Endometrial microvascular endothelial cells (primary cell): ENCODE results near the gene SGSM2. TPM values are rescaled to one million over a fixed set of nuclear protein-coding genes. Genes with fewer than 3 reads are reported as not detected.

Experiments
- in situ Hi-C: cut with HindIII; loops from 2 replicates; pipeline ENCODE4 v1.10.0; 2017; ENCODE audit warnings: low sequenced_read_pairs, low pct_unique_long_range_greater_than_20kb; ENCODE audit errors: inconsistent ontology term
- total RNA-seq: library from RNA; depleted of rRNA; stranded (reverse); fragments of >200 nt; gene quantifications from one replicate; pipeline ENCODE4 v1.2.3, GENCODE V29; 2015; ENCODE audit errors: inconsistent ontology term

Gene SGSM2
- total RNA-seq, 1 donor from 2014 or later, result 34.8 TPM

DNA sequence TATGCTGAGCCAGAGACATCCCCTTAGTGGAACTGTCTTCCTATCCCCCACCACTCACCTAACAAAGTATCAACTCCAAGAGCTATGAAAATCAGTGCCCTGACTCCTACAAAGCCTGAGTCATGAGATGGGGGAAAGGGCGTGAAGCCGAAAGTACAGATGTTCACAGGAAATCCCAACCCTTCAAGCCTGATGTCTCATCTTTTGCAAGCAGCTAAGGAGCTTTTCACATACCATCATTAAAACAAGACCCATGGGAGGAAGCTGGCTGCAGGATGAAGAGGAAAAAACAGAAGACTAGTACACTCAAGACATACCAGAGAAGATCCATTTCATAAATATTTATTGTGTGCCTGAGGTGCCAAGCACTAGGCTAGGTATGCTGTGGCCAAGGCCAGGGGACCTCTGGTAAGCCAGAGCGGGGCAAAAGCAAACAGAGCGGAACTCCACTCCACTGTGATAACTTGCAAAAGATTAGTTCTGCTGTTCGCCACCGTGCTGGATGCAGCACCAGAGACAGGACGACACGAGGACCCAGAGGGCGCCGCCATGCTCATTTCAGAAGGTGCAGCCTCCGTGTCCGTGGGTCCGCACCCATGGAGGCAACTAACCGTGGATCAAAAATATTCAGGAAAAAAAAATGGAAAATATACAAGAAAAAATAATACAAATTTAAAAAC, 68.1 kb downstream of the SGSM2 start:
- in situ Hi-C loops, result no loop called here

DNA sequence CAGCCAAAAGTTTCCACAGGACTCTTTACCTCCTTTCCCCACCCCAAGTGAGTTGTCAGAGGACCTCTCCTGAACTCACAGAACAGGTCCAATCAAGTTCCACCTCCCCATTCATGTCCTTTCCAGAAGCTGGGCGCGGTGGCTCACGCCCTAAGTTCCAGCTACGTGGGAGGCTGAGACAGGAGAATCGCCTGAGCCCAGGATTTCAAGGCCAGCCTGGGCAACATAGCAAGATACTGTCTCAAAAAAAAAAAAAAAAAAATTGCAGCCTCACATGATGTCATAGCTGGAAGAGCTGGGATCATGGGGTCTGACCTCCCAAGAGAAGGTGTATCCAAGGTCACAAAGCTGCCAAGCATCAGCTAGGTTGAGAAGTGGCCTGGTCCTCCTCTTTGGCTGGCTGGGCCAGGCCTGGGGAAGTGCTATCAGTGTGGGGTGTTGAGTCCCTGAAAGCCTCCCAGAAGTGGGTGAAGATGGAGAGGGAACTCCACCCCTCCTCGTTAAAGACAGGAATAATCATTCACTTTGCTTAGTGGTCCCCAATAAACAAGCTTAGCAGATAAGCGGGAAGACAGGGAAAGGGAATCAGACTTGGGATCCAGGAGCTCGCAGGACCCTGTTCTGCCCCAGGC, 69.1 kb downstream of the SGSM2 start:
- in situ Hi-C loops, result no loop called here

DNA sequence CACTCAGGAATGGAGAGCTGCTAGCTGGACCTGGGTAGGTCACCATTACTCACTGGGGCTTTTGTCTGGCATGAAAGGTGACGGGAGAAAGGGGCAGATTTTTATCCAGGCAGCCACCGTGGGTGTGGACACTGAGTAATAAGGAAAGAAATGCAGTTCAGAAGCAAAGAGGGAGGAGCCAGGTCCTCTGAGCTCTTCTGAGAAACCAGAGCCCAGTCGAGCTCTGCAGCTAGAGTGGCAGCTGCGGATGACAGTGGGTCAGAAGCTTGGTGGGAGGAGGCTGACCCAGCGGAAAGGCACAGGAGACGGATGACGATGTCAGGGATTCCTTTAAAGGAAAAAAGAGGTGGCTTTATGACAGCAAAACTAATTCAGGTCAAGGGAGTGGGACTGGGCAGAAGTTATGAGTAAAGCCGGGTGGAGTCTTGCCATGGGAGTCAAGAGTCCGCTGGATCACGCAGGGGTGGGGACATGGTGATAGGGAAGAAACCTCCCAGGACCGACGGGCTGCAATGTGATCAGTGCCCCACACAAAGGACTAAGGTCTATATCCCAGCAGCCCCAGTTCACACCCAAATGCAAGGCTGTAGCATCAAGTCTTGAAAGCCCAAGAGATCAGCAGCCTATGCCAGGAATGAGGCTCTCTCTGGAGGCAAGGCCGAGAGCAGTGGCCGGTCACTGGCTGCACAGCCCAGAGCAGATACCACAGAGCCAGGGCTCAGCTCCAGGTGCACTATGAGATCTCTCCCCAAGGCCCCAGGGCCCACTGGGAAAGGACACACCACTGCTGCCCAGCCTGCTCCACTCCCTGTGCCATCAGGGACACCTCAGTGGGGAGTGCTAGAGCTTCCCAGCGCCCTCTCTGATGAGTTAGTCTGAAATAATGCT, 69.8 kb downstream of the SGSM2 start:
- in situ Hi-C loops, result no loop called here

DNA sequence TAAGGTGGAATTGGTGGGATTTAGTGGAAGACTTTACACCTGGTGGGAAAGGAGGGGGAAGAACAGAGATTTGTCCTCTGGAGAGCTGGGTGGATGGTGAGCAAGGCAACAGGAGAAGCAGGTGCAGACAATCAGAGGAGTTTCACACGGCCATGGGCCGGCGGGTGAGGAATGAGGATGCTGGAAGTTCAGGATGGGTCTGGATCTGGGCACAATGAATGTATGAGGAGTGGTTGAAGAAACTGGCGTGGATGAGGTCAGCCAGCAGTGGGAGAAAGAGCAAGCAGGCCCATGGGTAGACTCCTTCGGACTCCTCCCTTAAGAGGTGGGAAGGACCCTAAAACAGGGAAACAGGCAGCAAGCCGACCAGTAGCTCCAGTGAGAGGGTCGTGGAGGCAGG, 73.7 kb downstream of the SGSM2 start:
- in situ Hi-C loops, result no loop called here

DNA sequence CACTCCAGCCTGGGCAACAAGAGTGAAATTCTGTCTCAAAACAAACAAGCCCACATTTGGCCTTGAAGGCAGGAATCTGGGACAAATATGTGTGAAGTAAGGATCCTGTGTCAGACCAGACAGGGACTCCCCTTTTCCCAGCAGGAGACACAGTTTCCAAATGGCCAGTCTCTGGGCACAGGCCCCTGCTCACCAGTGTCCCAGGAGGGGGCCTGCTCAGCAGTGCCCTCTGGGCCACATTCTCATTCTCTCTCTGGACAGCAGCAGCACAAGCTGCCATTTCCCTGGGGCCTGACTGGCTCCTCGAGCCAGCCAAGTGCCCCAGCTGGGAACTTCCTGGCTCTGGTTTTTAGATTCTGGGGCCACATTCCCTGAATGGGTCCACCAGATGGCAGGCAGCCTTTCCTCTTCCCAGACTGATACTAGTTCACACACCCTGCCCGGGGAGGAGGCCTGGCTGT, 75.3 kb downstream of the SGSM2 start:
- in situ Hi-C loops, result no loop called here

DNA sequence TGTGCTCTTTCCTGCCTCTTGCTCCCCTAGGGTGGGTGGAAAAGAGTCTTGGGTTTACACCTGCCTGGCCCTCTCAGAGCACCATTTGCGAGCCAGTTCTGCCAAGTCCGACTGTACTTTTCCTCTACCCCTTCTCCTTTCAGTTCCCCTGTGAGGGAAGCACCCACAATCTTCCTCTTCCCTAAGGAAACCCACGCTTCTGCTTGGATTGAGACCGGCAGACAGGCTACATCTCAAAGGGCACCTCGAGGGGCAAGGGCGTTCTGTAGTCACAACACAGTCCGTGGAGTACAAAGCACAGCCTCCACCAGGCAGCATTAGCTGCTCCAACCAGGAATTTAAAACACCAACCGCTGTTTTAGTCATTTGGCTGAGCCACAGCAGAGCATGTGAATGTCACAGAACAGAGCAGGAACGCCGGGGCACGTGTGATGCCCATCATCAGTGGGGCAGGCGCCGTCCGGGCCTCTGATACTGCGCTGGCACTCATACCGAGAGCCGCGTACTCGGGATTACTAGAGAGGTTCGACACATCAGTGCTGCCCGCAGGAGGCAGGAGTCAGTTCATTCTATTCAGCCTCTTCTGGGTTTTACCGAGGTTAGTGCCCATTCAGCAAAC, 77.3 kb downstream of the SGSM2 start:
- in situ Hi-C loops, result no loop called here

DNA sequence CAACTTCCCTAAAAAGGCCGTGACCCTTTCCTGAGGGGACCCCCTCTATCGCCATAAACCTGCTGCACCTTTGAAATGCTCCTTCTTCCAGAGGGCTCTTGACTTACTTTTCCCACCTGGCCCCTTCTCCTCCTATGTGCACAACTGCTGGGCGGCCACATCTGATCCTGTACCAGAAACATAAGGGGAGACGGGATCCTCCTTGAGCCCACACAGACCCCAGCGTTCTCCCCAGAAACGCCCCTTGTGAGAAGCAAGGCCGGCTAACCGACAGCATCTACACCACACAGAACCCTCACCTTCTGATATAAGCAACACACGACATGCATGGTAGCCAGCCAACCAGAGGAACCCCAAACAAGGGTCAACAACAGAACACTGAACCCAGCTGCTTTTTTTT, 77.8 kb downstream of the SGSM2 start:
- in situ Hi-C loops, result no loop called here

DNA sequence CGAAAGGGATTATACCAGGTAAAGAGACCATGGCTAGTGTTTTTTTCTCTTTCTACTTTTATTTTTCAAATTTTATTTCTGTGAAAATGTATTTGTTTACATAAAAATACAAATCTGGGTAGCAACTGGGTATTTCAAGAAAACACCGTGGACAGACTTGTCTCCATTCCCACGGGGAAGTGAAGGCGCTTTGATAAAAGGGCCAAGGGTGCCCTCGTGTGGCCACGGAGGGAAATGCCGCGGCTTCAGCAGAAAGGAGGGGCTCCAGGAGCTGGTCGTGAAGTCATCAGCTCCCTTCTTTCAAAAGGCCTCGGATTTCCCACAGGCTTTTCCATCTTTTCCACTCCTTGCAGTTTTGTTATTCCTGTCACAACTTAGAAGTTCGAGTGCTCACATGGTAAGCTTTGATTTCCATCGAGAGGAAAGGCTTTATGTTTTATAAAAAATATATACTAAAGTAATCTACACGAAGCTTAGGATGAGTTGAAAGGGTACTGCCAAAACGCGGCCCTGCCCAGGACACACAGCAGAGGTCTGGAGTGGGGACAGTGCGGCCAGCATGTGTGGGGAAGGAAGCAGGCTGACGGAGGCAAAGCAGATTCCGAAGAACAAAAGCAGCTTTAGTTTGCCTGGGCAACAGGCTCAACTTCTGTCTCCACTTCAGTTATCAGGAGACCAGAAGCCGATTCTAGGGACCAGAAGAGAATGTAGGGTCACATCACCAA, 78.9 kb downstream of the SGSM2 start:
- in situ Hi-C loops, result no loop called here

DNA sequence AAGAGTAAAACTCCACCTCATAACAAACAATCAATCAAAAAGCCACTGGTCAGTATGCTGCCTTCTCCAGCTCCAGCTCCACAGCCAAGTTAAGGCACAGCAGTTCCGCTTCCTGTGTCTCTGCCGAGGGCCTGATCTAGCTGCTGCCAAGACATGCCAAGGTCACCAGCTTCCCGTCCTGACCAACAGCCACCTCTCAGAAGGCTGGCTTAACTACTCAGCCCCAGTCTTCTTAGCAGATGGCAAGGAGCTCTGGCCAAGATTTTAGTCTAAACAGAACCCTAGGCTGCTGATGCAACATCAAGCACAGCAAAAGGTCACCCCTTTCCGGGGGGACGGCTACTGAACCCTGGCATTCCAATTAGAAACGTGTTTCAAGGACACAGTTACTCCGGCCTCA, 81.3 kb downstream of the SGSM2 start:
- in situ Hi-C loops, result no loop called here

DNA sequence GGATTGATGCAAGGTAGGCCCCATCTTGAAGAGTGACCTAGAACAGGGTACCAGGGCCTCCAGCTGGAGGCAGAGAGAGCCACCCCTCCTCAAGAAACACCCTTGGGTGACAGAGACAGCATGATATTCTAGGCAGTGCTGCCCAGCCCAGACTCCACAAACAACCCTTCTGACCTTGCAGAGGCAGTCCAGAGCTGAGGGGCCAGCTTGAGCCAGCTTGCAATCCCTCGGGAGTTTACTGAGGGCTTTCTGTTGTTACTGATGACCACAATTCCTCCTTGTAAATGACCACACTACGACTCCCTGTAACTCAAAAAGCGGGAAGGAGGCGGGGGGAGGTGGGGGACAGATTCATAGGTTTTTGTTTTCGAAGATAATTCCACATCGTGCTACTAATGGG, 82.2 kb downstream of the SGSM2 start:
- in situ Hi-C loops, result no loop called here

DNA sequence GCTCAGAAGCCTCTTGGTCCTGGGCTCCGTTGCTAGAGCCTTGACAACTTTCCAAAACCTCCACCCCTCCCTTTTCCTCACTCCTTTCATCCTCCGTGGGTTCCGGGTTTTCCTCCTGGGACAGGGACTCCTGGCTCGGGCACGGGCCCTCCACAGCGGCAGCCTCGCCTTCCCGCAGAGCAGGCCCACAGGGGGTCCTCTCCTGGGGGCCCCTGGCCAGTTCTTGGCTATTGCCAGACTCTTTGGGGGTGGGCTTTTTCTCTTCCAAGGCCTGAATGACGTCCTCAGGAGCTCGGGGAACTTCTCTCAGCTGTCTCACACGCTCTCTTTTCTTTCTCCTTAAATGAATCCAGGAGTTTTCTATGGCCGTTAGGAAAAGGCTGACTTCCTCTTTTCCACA, 82.9 kb downstream of the SGSM2 start:
- in situ Hi-C loops, result no loop called here

DNA sequence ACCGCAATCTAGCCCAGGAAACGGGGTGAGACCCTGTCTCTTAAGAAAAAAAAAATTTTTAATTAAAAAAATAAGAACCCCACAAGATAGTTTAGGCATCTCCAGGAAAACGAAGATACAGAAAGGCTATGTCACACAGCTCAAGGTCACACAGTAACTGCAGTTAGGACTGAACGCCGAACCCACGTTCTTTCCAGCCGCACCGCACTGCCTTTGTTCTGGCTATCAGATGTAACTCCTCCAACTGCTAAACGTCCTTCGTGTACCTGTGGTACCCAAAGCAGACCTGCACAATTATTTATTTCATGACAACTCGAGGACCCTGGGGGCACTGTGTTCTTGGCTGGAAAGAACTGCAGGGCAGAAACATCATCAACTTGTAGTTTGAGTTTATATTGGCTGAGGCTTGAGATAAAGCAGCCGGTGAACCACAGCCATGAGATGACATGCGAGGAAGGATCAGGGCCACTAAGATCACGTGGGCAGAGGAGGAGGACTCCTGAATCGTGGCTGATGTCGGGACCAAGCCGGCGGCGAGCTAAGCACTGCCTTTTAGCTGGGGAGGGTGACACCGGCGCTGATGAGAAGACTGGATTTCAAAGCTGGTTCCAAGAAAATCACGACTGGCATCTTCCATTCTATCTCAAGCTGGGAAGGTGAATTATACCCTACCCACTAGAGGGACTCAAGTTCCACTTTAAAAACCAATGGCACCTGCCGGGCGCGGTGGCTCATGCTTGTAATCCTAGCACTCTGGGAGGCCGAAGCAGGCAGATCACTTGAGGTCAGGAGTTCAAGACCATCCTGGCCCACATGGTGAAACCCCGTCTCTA, 84.2 kb downstream of the SGSM2 start:
- in situ Hi-C loops, result no loop called here

DNA sequence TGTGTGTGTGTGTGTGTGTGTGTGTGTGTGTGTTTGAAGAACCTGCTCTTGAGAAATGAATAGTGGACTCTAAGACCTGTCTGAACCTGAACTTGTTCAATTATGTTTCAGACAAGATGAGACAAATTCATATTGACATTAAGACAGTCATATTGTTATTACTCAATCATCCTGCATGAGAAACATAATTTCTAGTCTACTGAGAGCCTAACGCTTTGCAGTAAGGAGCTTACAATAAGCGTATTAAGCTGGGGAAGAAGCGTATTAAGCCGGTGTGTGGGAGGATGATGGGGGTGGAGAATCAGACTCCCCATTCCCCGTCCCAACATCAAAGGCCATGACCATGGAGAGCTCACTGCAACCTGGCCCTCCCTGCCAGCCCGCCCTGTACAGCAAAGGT, 86.0 kb downstream of the SGSM2 start:
- in situ Hi-C loops, result no loop called here

DNA sequence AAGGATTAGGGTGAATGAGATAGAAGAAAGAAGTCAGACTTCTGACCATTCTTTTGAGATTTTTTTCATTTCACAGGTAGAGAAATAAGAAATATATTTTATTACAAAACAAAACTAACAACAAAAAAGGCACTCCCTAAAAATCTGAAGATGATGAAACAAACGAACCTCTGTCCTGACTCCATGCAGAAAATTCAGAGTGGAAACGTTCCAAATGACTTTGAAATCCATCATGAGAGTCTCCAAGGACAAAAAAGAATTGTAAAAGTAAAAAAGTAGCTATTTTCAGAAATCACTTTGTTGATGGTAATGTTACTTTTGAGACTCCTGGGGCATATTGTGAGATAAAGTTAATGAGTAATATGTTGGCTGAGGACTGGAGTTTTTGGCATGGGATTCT, 89.9 kb downstream of the SGSM2 start:
- in situ Hi-C loops, result no loop called here

DNA sequence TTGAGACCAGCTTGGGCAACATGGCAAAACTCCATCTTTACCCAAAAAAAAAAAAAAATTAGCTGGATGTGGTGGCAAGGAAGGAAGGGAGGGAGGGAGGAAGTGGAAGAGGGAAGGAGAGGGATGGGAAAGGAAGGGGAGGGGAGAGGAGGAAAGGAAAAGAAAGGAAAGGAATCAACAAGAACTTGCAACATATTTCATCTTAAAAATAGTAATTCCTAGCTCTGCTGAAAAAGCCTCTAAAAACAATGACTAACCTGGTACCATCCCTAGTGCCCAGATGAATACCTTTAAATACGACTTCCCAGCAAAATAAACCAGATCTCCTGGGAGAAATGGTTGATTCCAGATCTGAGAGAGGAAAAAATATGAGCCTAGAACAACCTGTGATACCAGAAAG, 90.6 kb downstream of the SGSM2 start:
- in situ Hi-C loops, result no loop called here
